ENCODE data around the gene SDHAF3. TPM values are rescaled to one million over a fixed set of nuclear protein-coding genes. Genes with fewer than 3 reads are reported as not detected.

Gene SDHAF3
- polyA plus RNA-seq, 1 donor from 2014 or later: 28.3 TPM

- Histone ChIP-seq H3K9me3 (ENCODE audit: low read length) (no peaks in the 10 kb centered on the region), H2AFZ (ENCODE audit: low read depth, low read length) (no peak overlapping the region), H3K79me2 (replicated peaks; ENCODE audit: insufficient read depth, low read length) (no peaks in the 10 kb centered on the region), H3K27ac (ENCODE audit: low read length) (no peak overlapping the region), H3K9ac (ENCODE audit: low read length) (no peak overlapping the region), H4K20me1 (ENCODE audit: insufficient read depth) (no peaks in the 10 kb centered on the region), H3K27me3 (ENCODE audit: insufficient read depth, low read depth, low read length) (no peaks in the 10 kb centered on the region), H3K36me3 (ENCODE audit: insufficient read depth, low read length) (no peaks in the 10 kb centered on the region), H3K9me2 (ENCODE audit: insufficient read depth, low read length) (no peaks in the 10 kb centered on the region), H3F3A (ENCODE audit: insufficient read depth, low read length, poor library complexity, severe bottlenecking) (no peaks in the 10 kb centered on the region), H3K4me3 (ENCODE audit: low read length) (no peak overlapping the region), H3K4me2 (ENCODE audit: low read length) (no peak overlapping the region)
- TF ChIP-seq TAF1 (IDR thresholded peaks at IDR 0.05; ENCODE audit: low read depth) (no peak), MXI1 (conservative IDR thresholded peaks at IDR 0.05; ENCODE audit: poor library complexity, severe bottlenecking) (no peak), CTCF (IDR thresholded peaks at IDR 0.05; ENCODE audit: poor library complexity, severe bottlenecking) (no peak)
Measured at GRCh38 chr7:97075928-97076327, 41.6 kb upstream of the SDHAF3 start.

GRCh38 chr7:97078023-97078969 is 39.2 kb upstream of the SDHAF3 start:
- H3F3A ChIP-seq (ENCODE audit: insufficient read depth, low read length, poor library complexity, severe bottlenecking): no peaks in the 10 kb centered on the region
- H3K4me2 ChIP-seq (ENCODE audit: low read length): no peak overlapping the region
- H3K27ac ChIP-seq (ENCODE audit: low read length): no peak overlapping the region
- no peaks in the 10 kb centered on the region for H3K9me2 ChIP-seq (ENCODE audit: insufficient read depth, low read length)
- no peak overlapping the region for H3K4me3 ChIP-seq (ENCODE audit: low read length)
- H3K9me3 ChIP-seq (ENCODE audit: low read length): no peaks in the 10 kb centered on the region
- TF ChIP-seq TAF1 (IDR thresholded peaks at IDR 0.05; ENCODE audit: low read depth): no peak
- TF ChIP-seq EZH2 (IDR thresholded peaks at IDR 0.05; ENCODE audit: borderline replicate concordance, insufficient read depth, low read length, poor library complexity, severe bottlenecking): no peak
- no peak for TF ChIP-seq SMC3 (conservative IDR thresholded peaks at IDR 0.05; ENCODE audit: poor library complexity)
- TF ChIP-seq CTCF (IDR thresholded peaks at IDR 0.05; ENCODE audit: poor library complexity, severe bottlenecking): no peak
- no peak for TF ChIP-seq RAD21 (conservative IDR thresholded peaks at IDR 0.05)
- no peak for TF ChIP-seq POLR2AphosphoS5 (IDR thresholded peaks at IDR 0.05)
- TF ChIP-seq REST (IDR thresholded peaks at IDR 0.05; ENCODE audit: borderline replicate concordance): no peak
- TF ChIP-seq MXI1 (conservative IDR thresholded peaks at IDR 0.05; ENCODE audit: poor library complexity, severe bottlenecking): no peak
- TF ChIP-seq EP300 (conservative IDR thresholded peaks at IDR 0.05; ENCODE audit: poor library complexity, severe bottlenecking): no peak
- H3K9ac ChIP-seq (ENCODE audit: low read length): no peak overlapping the region
- no peak overlapping the region for H2AFZ ChIP-seq (ENCODE audit: low read depth, low read length)
- no peaks in the 10 kb centered on the region for H3K79me2 ChIP-seq (replicated peaks; ENCODE audit: insufficient read depth, low read length)
- no peaks in the 10 kb centered on the region for H3K27me3 ChIP-seq (ENCODE audit: insufficient read depth, low read depth, low read length)
- H3K36me3 ChIP-seq (ENCODE audit: insufficient read depth, low read length): no peaks in the 10 kb centered on the region
- H4K20me1 ChIP-seq (ENCODE audit: insufficient read depth): no peaks in the 10 kb centered on the region
